Endothelial cell (in vitro differentiated cells): ENCODE data around the gene SPRR5. TPM values are rescaled to one million over a fixed set of nuclear protein-coding genes. Genes with fewer than 3 reads are reported as not detected.

Experiments used
- DNase-seq: peaks from one replicate; pipeline ENCODE4 v3.0.0; 2021; ENCODE audit warnings: low spot score
- H3K27ac Mint-ChIP-seq: one replicate; pipeline ENCODE4 v1.8.0; 2021; ENCODE audit warnings: mixed read lengths, inconsistent platforms; ENCODE audit not compliant: unreplicated experiment
- H3K27me3 Mint-ChIP-seq: one replicate; pipeline ENCODE4 v1.8.0; 2021; ENCODE audit warnings: mild to moderate bottlenecking, moderate library complexity, mixed read lengths, inconsistent platforms; ENCODE audit not compliant: unreplicated experiment
- H3K36me3 Mint-ChIP-seq: one replicate; pipeline ENCODE4 v1.8.0; 2021; ENCODE audit warnings: mild to moderate bottlenecking, low read depth, mixed read lengths, inconsistent platforms; ENCODE audit not compliant: unreplicated experiment
- H3K4me1 Mint-ChIP-seq: one replicate; pipeline ENCODE4 v1.8.0; 2021; ENCODE audit warnings: mild to moderate bottlenecking, mixed read lengths, inconsistent platforms; ENCODE audit not compliant: unreplicated experiment
- H3K4me3 Mint-ChIP-seq: one replicate; pipeline ENCODE4 v1.8.0; 2021; ENCODE audit warnings: mild to moderate bottlenecking, mixed read lengths, inconsistent platforms; ENCODE audit not compliant: unreplicated experiment
- H3K9me3 Mint-ChIP-seq: one replicate; pipeline ENCODE4 v1.8.0; 2021; ENCODE audit warnings: mixed read lengths, inconsistent platforms; ENCODE audit not compliant: unreplicated experiment
- total RNA-seq: library from RNA; stranded (reverse); fragmentation: NEBNext Ultra II Directional; extraction: Animal tissue kit (Norgen Biotek cat#: 25700); gene quantifications from one replicate; pipeline ENCODE4 v1.2.1, GENCODE V29; 2021; ENCODE audit not compliant: unreplicated experiment
- TF ChIP-seq, protein P1 (sequence below): fragments of 200-600 bp; sonication (generic); IDR thresholded peaks from one replicate; pipeline ENCODE4 v1.5.0; 2021; ENCODE audit warnings: antibody characterized with exemption; ENCODE audit not compliant: unreplicated experiment

Gene SPRR5
- total RNA-seq, 1 donor from 2014 or later, result not detected

DNA sequence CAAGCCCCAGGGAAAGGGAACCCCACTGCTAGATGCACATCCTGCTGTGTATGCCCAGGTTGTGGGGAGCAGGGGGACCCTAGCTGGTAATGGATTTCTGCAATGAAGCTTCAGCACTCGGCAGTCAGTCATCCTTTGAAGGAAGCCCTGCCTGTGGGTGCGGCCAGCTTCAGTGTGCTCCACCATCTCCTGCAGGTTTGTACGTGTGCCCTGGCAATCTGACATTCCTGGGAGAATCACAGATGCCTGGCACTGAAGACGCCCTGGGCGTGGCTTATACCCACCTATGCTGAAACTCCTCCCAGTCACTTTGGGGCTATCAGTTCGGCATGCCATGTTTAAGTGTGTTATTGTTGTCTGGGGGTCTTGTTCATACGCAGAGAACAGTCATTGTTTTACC, 6.8 kb downstream of the SPRR5 start:
- no peak for DNase-seq
- Mint-ChIP-seq H3K4me1 (no peaks in the 10 kb centered on the region), H3K4me3 (no peak overlapping the region), H3K27ac (no peak overlapping the region), H3K9me3 (no peaks in the 10 kb centered on the region), H3K36me3 (no peaks in the 10 kb centered on the region), H3K27me3 (peaks cover 1% of the 10 kb centered on the region)
- TF ChIP-seq, protein P1, sequence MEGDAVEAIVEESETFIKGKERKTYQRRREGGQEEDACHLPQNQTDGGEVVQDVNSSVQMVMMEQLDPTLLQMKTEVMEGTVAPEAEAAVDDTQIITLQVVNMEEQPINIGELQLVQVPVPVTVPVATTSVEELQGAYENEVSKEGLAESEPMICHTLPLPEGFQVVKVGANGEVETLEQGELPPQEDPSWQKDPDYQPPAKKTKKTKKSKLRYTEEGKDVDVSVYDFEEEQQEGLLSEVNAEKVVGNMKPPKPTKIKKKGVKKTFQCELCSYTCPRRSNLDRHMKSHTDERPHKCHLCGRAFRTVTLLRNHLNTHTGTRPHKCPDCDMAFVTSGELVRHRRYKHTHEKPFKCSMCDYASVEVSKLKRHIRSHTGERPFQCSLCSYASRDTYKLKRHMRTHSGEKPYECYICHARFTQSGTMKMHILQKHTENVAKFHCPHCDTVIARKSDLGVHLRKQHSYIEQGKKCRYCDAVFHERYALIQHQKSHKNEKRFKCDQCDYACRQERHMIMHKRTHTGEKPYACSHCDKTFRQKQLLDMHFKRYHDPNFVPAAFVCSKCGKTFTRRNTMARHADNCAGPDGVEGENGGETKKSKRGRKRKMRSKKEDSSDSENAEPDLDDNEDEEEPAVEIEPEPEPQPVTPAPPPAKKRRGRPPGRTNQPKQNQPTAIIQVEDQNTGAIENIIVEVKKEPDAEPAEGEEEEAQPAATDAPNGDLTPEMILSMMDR, result no peak

DNA sequence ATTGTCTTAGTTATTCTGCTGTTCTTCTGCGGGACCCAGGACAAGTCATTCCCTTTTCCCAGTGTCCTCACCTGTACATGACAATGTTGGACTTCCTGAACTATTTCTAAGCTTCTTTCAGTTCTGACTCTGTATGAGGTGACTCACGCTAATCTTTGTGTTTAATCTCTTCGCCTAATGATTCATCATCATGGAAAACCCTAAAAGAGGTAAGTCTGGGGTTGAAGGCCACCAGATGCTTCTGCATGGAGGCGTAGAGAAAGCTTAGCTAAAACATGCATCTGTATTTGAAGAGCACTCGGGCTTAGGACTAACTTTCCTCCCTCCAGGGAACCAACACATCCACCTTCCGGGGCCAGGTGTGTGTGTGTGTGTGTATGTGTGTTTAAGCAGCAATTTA, 7.4 kb downstream of the SPRR5 start:
- no peaks in the 10 kb centered on the region for H3K9me3 Mint-ChIP-seq
- TF ChIP-seq, protein P1, result no peak

DNA sequence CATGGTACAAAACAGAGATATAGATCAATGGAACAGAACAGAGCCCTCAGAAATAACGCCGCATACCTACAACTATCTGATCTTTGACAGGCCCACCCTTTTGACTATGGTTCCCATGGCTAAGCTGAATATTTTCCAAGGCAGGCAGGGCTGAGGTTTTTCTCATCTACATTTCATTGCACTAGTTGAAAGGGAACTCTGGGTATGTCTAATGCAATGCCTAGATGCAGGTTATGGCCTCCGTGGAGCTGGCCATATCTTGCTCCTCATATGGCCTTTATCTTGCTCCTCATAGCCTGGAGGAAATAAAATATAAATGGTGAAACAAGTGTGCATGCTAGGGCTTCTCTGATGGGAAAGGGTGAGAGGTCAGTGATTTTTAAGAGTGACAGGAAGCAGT, 10.6 kb downstream of the SPRR5 start:
- no peak overlapping the region for H3K4me3 Mint-ChIP-seq
- TF ChIP-seq, protein P1, result no peak
- no peaks in the 10 kb centered on the region for H3K27me3 Mint-ChIP-seq

More for the DNA sequence above, 7.4 kb downstream of the SPRR5 start:
- Mint-ChIP-seq H3K4me3 (no peak overlapping the region), H3K36me3 (no peaks in the 10 kb centered on the region), H3K4me1 (no peaks in the 10 kb centered on the region), H3K27me3 (no peaks in the 10 kb centered on the region), H3K27ac (no peak overlapping the region)
- no peak for DNase-seq

GRCh38 chr1:152959273-152959672, 12.3 kb downstream of the SPRR5 start:
- TF ChIP-seq, protein P1, result no peak
- no peak overlapping the region for H3K4me3 Mint-ChIP-seq
- DNase-seq, result no peak
- H3K36me3 Mint-ChIP-seq, result no peaks in the 10 kb centered on the region
- no peaks in the 10 kb centered on the region for H3K4me1 Mint-ChIP-seq
- peaks cover under 1% of the 10 kb centered on the region for H3K27me3 Mint-ChIP-seq
- no peaks in the 10 kb centered on the region for H3K9me3 Mint-ChIP-seq
- no peak overlapping the region for H3K27ac Mint-ChIP-seq

More for the DNA sequence above, 10.6 kb downstream of the SPRR5 start:
- no peak for DNase-seq
- H3K36me3 Mint-ChIP-seq, result no peaks in the 10 kb centered on the region
- H3K4me1 Mint-ChIP-seq, result no peaks in the 10 kb centered on the region
- H3K27ac Mint-ChIP-seq, result no peak overlapping the region
- H3K9me3 Mint-ChIP-seq, result no peaks in the 10 kb centered on the region

DNA sequence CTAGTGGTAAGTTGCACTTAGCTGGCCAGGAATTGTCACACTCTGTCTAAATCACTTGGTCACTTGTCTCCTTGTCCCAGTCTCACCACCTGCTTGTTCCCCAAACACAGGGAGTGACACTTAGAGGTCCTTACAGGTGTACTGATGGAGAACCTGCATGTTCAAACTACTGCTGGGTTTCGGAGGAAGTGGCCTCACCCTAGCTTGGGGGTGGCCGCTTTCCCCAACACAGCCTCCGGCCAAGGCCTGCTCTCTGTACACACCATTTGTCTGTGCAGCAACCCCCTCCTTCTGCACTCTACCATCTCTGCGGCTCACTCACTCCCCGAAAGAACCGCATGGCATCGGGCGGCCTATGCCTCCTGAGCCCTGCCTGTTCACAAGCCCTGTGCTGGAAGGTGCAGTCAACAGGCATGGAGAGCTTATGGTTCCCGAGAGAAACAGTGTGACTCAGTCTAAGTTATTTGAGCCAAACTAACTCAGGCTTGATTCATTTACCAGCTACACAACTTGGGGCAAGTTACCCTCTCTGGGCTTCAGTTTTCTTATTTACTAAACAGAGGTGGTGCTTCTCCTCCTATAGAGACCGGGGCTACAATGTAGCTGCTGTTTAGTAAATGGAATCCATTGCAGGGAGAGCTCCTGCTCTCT, 12.9 kb downstream of the SPRR5 start:
- peaks cover 1% of the 10 kb centered on the region for H3K27me3 Mint-ChIP-seq
- no peaks in the 10 kb centered on the region for H3K4me1 Mint-ChIP-seq
- H3K27ac Mint-ChIP-seq, result no peak overlapping the region
- no peaks in the 10 kb centered on the region for H3K9me3 Mint-ChIP-seq
- no peak for DNase-seq
- no peaks in the 10 kb centered on the region for H3K36me3 Mint-ChIP-seq
- TF ChIP-seq, protein P1, result no peak
- H3K4me3 Mint-ChIP-seq, result no peak overlapping the region
